Measurements from ENCODE around the gene ZCWPW1. TPM values are rescaled to one million over a fixed set of nuclear protein-coding genes. Genes with fewer than 3 reads are reported as not detected.
A peak's percentile ranks its signal among the peaks of the same experiment; 100 is the strongest.

Gene ZCWPW1
- polyA plus RNA-seq, 2 donors = 2.2 to 2.8 TPM

DNA sequence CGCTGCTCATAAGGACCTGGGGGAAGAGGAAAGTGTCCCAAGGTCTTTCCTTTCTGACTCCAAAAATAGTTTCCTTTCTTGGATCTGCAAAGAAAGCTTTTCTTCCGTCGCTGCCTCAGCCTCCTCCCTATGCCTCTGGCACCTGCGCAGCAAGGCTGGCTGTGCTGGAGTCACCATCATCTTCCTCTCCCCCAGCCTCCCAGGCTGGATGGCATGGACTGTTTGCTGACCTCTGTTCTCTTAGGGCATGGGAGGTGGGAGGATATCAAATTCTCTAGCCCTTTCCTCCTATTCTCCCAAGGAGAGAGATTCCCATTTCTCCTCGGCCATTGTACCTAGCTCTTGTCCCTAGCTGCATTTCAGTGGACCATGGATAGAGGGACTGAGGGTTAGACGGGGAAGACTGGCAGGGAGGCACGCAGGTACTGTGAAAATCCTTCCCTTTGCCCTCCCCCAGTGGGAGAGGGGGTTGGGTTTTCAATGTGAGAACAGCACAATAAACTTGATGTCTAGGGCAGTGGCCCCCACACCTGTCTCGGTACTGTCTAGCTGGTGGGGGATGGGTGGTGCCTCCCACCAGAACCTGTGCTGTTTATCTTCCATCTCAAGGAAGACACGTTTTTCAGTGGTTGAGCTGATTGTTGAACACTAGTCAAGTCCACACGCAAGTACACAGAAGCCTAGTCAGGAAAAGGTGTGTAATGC lies 5.2 kb upstream of the ZCWPW1 start:
- H3K4me3 ChIP-seq (ENCODE audit: low read depth in 1 of 2, low read length in 2 of 2) = no peak overlapping the region
- peaks cover 5 to 14% of the 10 kb centered on the region in 2 donors for H3K36me3 ChIP-seq (ENCODE audit: control insufficient read depth in 2 of 2, insufficient read depth in 2 of 2, low read length in 1 of 2)
- no peaks in the 10 kb centered on the region for H3K27me3 ChIP-seq (ENCODE audit: control insufficient read depth in 1 of 2, insufficient read depth in 2 of 2, low read length in 2 of 2)
- peaks cover 11 to 20% of the 10 kb centered on the region in 2 donors for H3K4me1 ChIP-seq (ENCODE audit: control insufficient read depth in 2 of 2, insufficient read depth in 2 of 2, low read length in 1 of 2)
- H3K27ac ChIP-seq (ENCODE audit: low read depth in 2 of 2, low read length in 1 of 2) = peak overlapping the region in 1 of 2 donors; percentile 24
- H3K9me3 ChIP-seq (ENCODE audit: control insufficient read depth in 2 of 2, insufficient read depth in 1 of 2, low read depth in 1 of 2, low read length in 1 of 2) = no peaks in the 10 kb centered on the region
- WGBS, 2 donors = 74 to 78% methylated on average over 10 of the region's 10 CpGs

DNA sequence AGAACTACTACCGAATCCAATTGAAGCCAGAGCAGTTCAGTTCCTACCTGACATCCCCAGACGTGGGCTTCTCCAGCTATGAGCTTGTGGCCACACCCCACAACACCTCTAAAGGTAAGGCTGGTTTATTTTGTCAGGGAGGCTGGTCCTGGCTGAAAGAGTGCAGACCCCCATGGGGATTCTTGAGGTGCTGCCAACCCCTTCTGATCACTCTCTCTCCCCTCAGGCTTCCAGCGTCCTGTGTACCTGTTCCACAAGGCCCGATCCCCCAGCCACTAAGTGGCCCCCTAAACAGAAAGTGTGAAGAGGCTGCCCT lies 4.7 kb upstream of the ZCWPW1 start:
- peaks cover 11 to 20% of the 10 kb centered on the region in 2 donors for H3K4me1 ChIP-seq (ENCODE audit: control insufficient read depth in 2 of 2, insufficient read depth in 2 of 2, low read length in 1 of 2)
- H3K4me3 ChIP-seq (ENCODE audit: low read depth in 1 of 2, low read length in 2 of 2) = no peak overlapping the region
- H3K27me3 ChIP-seq (ENCODE audit: control insufficient read depth in 1 of 2, insufficient read depth in 2 of 2, low read length in 2 of 2) = no peaks in the 10 kb centered on the region
- peaks cover 5 to 14% of the 10 kb centered on the region in 2 donors for H3K36me3 ChIP-seq (ENCODE audit: control insufficient read depth in 2 of 2, insufficient read depth in 2 of 2, low read length in 1 of 2)
- no peaks in the 10 kb centered on the region for H3K9me3 ChIP-seq (ENCODE audit: control insufficient read depth in 2 of 2, insufficient read depth in 1 of 2, low read depth in 1 of 2, low read length in 1 of 2)
- 60 to 76% methylated on average over 4 of the region's 4 CpGs for WGBS, 2 donors
- H3K27ac ChIP-seq (ENCODE audit: low read depth in 2 of 2, low read length in 1 of 2) = no peak overlapping the region

DNA sequence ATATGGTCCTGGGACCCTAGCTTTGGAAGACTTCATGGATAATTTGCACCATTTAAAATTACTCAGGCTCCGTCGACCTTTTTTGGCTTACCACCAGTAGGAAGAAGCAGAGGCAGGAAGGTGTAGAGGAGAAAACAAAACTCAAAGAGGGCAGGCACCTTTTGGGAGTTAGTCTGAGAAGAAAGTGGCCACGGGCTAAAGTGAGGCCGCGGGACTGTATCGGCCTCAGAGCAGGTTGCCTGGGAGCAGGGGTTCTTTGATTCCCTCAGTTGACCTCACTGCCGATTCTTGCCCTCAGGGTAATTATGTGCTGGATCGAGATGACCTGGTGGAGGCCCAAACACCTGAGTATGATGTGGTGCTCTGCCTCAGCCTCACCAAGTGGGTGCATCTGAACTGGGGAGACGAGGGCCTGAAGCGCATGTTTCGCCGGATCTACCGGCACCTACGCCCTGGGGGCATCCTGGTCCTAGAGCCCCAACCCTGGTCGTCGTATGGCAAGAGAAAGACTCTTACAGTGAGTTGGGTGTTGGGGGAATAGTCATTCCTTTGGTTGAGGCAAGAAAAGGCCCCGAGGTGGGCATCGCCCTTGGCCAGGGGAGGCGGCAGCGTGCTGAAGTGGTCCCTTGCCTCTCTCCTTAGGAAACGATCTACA lies 4.2 kb upstream of the ZCWPW1 start:
- H3K27ac ChIP-seq (ENCODE audit: low read depth in 2 of 2, low read length in 1 of 2) = peak overlapping the region in 1 of 2 donors; percentile 47
- no peak overlapping the region for H3K4me3 ChIP-seq (ENCODE audit: low read depth in 1 of 2, low read length in 2 of 2)
- peaks cover 11 to 23% of the 10 kb centered on the region in 2 donors for H3K4me1 ChIP-seq (ENCODE audit: control insufficient read depth in 2 of 2, insufficient read depth in 2 of 2, low read length in 1 of 2)
- no peaks in the 10 kb centered on the region for H3K9me3 ChIP-seq (ENCODE audit: control insufficient read depth in 2 of 2, insufficient read depth in 1 of 2, low read depth in 1 of 2, low read length in 1 of 2)
- peaks cover 5 to 14% of the 10 kb centered on the region in 2 donors for H3K36me3 ChIP-seq (ENCODE audit: control insufficient read depth in 2 of 2, insufficient read depth in 2 of 2, low read length in 1 of 2)
- WGBS, 2 donors = 74 to 76% methylated on average over 21 of the region's 21 CpGs
- no peaks in the 10 kb centered on the region for H3K27me3 ChIP-seq (ENCODE audit: control insufficient read depth in 1 of 2, insufficient read depth in 2 of 2, low read length in 2 of 2)

DNA sequence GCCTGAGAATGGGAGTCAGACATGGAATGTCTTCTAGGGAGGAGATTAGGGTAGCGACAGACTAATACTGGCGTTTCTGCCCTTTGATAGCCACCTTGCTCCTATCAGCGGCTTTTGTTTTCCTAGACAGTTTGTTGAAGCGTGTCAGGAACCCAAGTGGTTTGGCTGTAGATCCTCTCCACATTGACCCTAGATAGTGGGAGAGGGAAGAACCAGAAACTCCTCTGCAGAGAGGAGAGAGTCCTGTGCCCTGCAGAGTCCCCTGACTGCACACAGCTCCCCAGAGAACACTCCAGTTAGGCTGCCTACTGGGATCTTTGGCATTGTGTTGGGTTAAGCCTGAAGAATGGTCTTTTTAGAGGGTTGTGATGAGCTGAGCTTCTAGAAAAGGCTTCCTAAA lies 3.5 kb upstream of the ZCWPW1 start:
- peaks cover 11 to 23% of the 10 kb centered on the region in 2 donors for H3K4me1 ChIP-seq (ENCODE audit: control insufficient read depth in 2 of 2, insufficient read depth in 2 of 2, low read length in 1 of 2)
- WGBS, 2 donors = 67 to 72% methylated on average over 4 of the region's 4 CpGs
- no peaks in the 10 kb centered on the region for H3K27me3 ChIP-seq (ENCODE audit: control insufficient read depth in 1 of 2, insufficient read depth in 2 of 2, low read length in 2 of 2)
- no peaks in the 10 kb centered on the region for H3K9me3 ChIP-seq (ENCODE audit: control insufficient read depth in 2 of 2, insufficient read depth in 1 of 2, low read depth in 1 of 2, low read length in 1 of 2)
- no peak overlapping the region for H3K4me3 ChIP-seq (ENCODE audit: low read depth in 1 of 2, low read length in 2 of 2)
- H3K27ac ChIP-seq (ENCODE audit: low read depth in 2 of 2, low read length in 1 of 2) = peak overlapping the region in 1 of 2 donors; percentile 47
- H3K36me3 ChIP-seq (ENCODE audit: control insufficient read depth in 2 of 2, insufficient read depth in 2 of 2, low read length in 1 of 2) = peaks cover 5 to 14% of the 10 kb centered on the region in 2 donors

DNA sequence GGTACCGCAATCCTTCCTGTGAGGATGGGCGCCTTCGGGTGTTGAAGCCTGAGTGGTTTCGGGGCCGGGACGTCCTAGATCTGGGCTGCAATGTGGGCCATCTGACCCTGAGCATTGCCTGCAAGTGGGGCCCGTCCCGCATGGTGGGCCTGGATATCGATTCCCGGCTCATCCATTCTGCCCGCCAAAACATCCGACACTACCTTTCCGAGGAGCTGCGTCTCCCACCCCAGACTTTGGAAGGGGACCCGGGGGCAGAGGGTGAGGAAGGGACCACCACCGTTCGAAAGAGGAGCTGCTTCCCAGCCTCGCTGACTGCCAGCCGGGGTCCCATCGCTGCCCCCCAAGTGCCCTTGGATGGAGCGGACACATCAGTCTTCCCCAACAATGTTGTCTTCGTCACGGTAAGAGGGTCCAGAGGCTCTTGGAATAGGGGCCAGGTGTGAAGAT lies 2.8 kb upstream of the ZCWPW1 start:
- no peak overlapping the region for H3K4me3 ChIP-seq (ENCODE audit: low read depth in 1 of 2, low read length in 2 of 2)

DNA sequence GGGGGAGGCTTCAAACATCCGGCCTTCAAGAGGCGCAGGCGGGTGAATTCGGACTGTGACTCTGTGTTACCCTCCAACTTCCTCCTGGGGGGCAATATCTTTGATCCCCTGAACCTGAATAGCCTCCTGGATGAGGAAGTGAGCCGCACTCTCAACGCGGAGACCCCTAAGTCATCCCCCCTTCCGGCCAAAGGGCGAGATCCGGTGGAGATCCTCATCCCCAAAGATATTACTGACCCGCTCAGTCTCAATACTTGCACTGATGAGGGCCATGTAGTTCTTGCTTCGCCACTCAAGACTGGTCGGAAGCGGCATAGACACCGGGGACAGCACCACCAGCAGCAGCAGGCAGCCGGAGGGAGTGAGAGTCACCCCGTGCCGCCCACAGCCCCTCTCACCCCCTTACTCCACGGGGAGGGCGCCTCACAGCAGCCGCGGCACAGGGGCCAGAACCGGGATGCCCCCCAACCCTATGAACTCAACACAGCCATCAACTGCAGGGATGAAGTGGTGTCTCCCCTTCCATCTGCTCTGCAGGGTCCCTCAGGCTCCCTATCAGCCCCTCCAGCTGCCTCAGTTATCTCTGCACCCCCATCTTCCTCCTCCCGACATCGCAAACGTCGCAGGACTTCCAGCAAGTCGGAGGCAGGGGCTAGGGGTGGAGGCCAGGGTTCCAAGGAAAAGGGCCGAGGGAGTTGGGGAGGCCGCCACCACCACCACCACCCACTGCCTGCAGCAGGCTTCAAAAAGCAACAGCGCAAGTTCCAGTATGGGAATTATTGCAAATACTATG lies 2.2 kb upstream of the ZCWPW1 start:
- Histone ChIP-seq H3K27me3 (ENCODE audit: control insufficient read depth in 1 of 2, insufficient read depth in 2 of 2, low read length in 2 of 2) (no peaks in the 10 kb centered on the region), H3K4me1 (ENCODE audit: control insufficient read depth in 2 of 2, insufficient read depth in 2 of 2, low read length in 1 of 2) (peaks cover 11 to 23% of the 10 kb centered on the region in 2 donors), H3K9me3 (ENCODE audit: control insufficient read depth in 2 of 2, insufficient read depth in 1 of 2, low read depth in 1 of 2, low read length in 1 of 2) (no peaks in the 10 kb centered on the region), H3K27ac (ENCODE audit: low read depth in 2 of 2, low read length in 1 of 2) (peak overlapping the region; percentile 95 to 100), H3K4me3 (ENCODE audit: low read depth in 1 of 2, low read length in 2 of 2) (peak overlapping the region; percentile 84 to 90), H3K36me3 (ENCODE audit: control insufficient read depth in 2 of 2, insufficient read depth in 2 of 2, low read length in 1 of 2) (peaks cover 5 to 14% of the 10 kb centered on the region in 2 donors)
- 20 to 23% methylated on average over 29 to 31 of the region's 31 CpGs for WGBS, 2 donors

More for the DNA sequence above, 2.8 kb upstream of the ZCWPW1 start:
- Histone ChIP-seq H3K9me3 (ENCODE audit: control insufficient read depth in 2 of 2, insufficient read depth in 1 of 2, low read depth in 1 of 2, low read length in 1 of 2) (no peaks in the 10 kb centered on the region), H3K27ac (ENCODE audit: low read depth in 2 of 2, low read length in 1 of 2) (peak overlapping the region in 1 of 2 donors; percentile 47), H3K36me3 (ENCODE audit: control insufficient read depth in 2 of 2, insufficient read depth in 2 of 2, low read length in 1 of 2) (peaks cover 5 to 14% of the 10 kb centered on the region in 2 donors), H3K4me1 (ENCODE audit: control insufficient read depth in 2 of 2, insufficient read depth in 2 of 2, low read length in 1 of 2) (peaks cover 11 to 23% of the 10 kb centered on the region in 2 donors), H3K27me3 (ENCODE audit: control insufficient read depth in 1 of 2, insufficient read depth in 2 of 2, low read length in 2 of 2) (no peaks in the 10 kb centered on the region)
- WGBS, 2 donors = 86 to 89% methylated on average over 23 of the region's 23 CpGs

DNA sequence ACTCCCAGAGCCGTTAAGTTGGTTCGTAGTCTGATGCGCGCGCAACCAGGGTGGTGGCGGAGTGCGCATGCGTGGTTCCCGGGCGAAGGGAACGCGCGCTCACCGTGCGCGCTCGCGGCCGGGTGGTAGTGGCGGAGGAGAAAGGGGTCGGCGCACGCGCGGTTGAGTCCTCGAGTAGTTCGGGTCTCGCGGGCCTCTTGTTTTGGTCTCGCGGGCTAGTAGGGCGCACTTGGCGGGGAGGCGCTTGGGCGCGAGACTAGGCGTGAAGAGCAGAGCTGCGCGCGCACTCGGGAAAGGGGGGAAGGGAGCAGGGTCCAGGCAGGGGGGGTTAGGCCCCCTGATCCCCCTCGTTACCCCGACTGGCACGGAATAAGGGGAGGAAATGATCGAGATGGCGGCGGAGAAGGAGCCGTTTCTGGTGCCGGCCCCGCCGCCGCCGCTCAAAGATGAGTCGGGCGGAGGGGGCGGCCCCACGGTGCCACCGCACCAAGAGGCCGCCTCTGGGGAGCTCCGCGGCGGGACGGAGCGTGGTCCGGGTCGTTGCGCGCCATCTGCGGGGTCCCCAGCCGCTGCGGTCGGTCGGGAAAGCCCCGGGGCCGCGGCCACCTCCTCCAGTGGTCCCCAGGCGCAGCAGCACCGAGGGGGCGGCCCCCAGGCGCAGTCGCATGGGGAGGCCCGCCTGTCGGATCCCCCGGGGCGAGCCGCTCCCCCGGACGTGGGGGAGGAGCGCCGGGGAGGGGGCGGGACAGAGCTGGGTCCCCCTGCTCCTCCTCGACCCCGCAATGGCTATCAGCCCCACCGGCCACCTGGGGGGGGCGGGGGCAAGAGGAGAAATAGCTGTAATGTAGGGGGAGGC lies 1.4 kb upstream of the ZCWPW1 start, which contains the start of gene MEPCE:
Gene MEPCE (plus strand): TSS at position 195 of the 856 bp plus-strand sequence. CDS start 188 bp downstream, at position 383.
- Histone ChIP-seq H3K27me3 (ENCODE audit: control insufficient read depth in 1 of 2, insufficient read depth in 2 of 2, low read length in 2 of 2) (no peaks in the 10 kb centered on the region), H3K36me3 (ENCODE audit: control insufficient read depth in 2 of 2, insufficient read depth in 2 of 2, low read length in 1 of 2) (peaks cover 5 to 14% of the 10 kb centered on the region in 2 donors), H3K27ac (ENCODE audit: low read depth in 2 of 2, low read length in 1 of 2) (peak within 1 kb of the TSS; percentile 95 to 100), H3K9me3 (ENCODE audit: control insufficient read depth in 2 of 2, insufficient read depth in 1 of 2, low read depth in 1 of 2, low read length in 1 of 2) (no peaks in the 10 kb centered on the region), H3K4me3 (ENCODE audit: low read depth in 1 of 2, low read length in 2 of 2) (peak within 1 kb of the TSS; percentile 84 to 90), H3K4me1 (ENCODE audit: control insufficient read depth in 2 of 2, insufficient read depth in 2 of 2, low read length in 1 of 2) (peaks cover 11 to 18% of the 10 kb centered on the region in 2 donors)
- WGBS, 2 donors = 0% methylated on average over 77 to 95 of the region's 95 CpGs

DNA sequence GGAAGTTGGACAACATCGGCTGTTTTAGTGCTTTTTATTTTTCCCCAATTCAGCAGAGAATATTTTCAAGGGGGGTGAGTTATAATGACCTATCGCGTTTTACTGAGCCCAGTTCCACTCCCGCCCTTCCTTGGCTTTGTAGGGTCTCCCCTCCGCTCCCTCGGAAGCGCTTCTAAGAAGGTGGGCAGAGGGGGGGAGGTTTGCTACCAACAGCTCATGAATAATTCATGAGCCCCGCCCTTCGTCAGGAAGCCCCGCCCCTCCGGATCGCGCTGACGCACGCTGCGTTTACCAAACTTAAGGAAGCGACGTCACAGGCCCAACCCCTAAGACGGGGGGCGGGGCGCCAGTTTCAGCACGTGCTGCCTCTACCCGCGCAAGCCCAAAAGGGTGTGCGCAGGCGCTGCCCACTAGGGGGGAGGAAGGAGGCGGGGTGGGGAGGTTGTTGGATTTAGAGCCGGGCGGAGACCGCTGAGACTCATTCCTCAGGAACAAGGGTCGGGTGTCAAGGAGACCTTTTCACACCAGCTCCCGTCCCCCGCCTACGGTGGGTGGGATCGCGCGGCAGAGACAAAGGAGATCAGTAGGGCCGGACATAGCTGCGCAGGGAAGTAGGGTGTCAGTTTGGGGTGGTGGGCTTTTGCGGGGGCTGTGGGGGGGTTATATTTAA lies 599 bp upstream of the ZCWPW1 start:
- 0 to 1% methylated on average over 40 of the region's 40 CpGs for WGBS, 2 donors
- H3K36me3 ChIP-seq (ENCODE audit: control insufficient read depth in 2 of 2, insufficient read depth in 2 of 2, low read length in 1 of 2) = peaks cover 5 to 14% of the 10 kb centered on the region in 2 donors
- no peaks in the 10 kb centered on the region for H3K9me3 ChIP-seq (ENCODE audit: control insufficient read depth in 2 of 2, insufficient read depth in 1 of 2, low read depth in 1 of 2, low read length in 1 of 2)

More for the DNA sequence above, 599 bp upstream of the ZCWPW1 start:
- peak overlapping the region; percentile 95 to 100 for H3K27ac ChIP-seq (ENCODE audit: low read depth in 2 of 2, low read length in 1 of 2)
- H3K4me3 ChIP-seq (ENCODE audit: low read depth in 1 of 2, low read length in 2 of 2) = peak overlapping the region; percentile 84 to 90
- H3K4me1 ChIP-seq (ENCODE audit: control insufficient read depth in 2 of 2, insufficient read depth in 2 of 2, low read length in 1 of 2) = peaks cover 11 to 18% of the 10 kb centered on the region in 2 donors
- no peaks in the 10 kb centered on the region for H3K27me3 ChIP-seq (ENCODE audit: control insufficient read depth in 1 of 2, insufficient read depth in 2 of 2, low read length in 2 of 2)
